NCI-H748 (cell line): ENCODE results near the gene LRRC2.

ENCODE experiments used
- DNase-seq: peaks from one replicate; lab custom pipeline; 2025; ENCODE audit not compliant: unreplicated experiment; lab: John Stamatoyannopoulos, UW

LRRC2 gene

GRCh38 chr3:46482632-46483350 lies 83.3 kb downstream of the LRRC2 start:
- no peak for DNase-seq

GRCh38 chr3:46481636-46482035 lies 84.5 kb downstream of the LRRC2 start:
- DNase-seq, result no peak

- no peak for DNase-seq
Observed at GRCh38 chr3:46480491-46481195, 85.5 kb downstream of the LRRC2 start.

- no peak for DNase-seq
Observed at GRCh38 chr3:46479696-46480095, 86.4 kb downstream of the LRRC2 start.

GRCh38 chr3:46479021-46479420 lies 87.1 kb downstream of the LRRC2 start:
- no peak for DNase-seq

- no peak for DNase-seq
Observed at GRCh38 chr3:46478341-46478740, 87.8 kb downstream of the LRRC2 start.

- DNase-seq, result no peak
Observed at GRCh38 chr3:46477756-46478155, 88.3 kb downstream of the LRRC2 start.

GRCh38 chr3:46477145-46477544 lies 89.0 kb downstream of the LRRC2 start:
- no peak for DNase-seq

- no peak for DNase-seq
Observed at GRCh38 chr3:46472736-46473135, 93.4 kb downstream of the LRRC2 start.

GRCh38 chr3:46471371-46471914 lies 94.7 kb downstream of the LRRC2 start:
- DNase-seq, result no peak

GRCh38 chr3:46470831-46471230 lies 95.3 kb downstream of the LRRC2 start:
- no peak for DNase-seq

GRCh38 chr3:46469680-46470357 lies 96.3 kb downstream of the LRRC2 start:
- no peak for DNase-seq

GRCh38 chr3:46468753-46469600 lies 97.1 kb downstream of the LRRC2 start:
- no peak for DNase-seq

GRCh38 chr3:46467562-46467961 lies 98.5 kb downstream of the LRRC2 start:
- DNase-seq, result no peak

- DNase-seq, result no peak
Observed at GRCh38 chr3:46466871-46467403, 99.2 kb downstream of the LRRC2 start.

- no peak for DNase-seq
Observed at GRCh38 chr3:46466273-46466672, 99.8 kb downstream of the LRRC2 start.
